CD14-positive monocyte (primary cell): Measurements from ENCODE around the gene UVRAG. TPM values are rescaled to one million over a fixed set of nuclear protein-coding genes. Genes with fewer than 3 reads are reported as not detected.

Experiments
- DNase-seq, 3 donors: peaks; one replicate each; pipeline ENCODE4 v3.0.0-alpha.2; 2011 to 2022
- H2AFZ ChIP-seq: 2 replicates; pipeline ENCODE4 v1.6.0; 2012; ENCODE audit warnings: mild to moderate bottlenecking, low read depth, low read length, inconsistent platforms; ENCODE audit not compliant: insufficient read depth, poor library complexity, severe bottlenecking
- H3K27ac ChIP-seq, 2 donors: 1 replicate in 1 of 2; 2 replicates in 1 of 2; pipeline ENCODE4 v1.5.1; 2012 to 2013; ENCODE audit warnings: low read length in 2 of 2, control low read depth in 1 of 2, inconsistent platforms in 1 of 2, low read depth in 1 of 2, mild to moderate bottlenecking in 1 of 2
- H3K27me3 ChIP-seq, 2 donors: one replicate each; pipeline versions ENCODE4 v1.6.0 to v1.6.1; 2011 to 2013; ENCODE audit warnings: low read length in 2 of 2; ENCODE audit not compliant: control insufficient read depth in 2 of 2, insufficient read depth in 2 of 2
- H3K36me3 ChIP-seq, 2 donors: replicated peaks in 1 of 2; 1 replicate in 1 of 2; 2 replicates in 1 of 2; pipeline versions ENCODE4 v1.5.1 to v1.6.1; 2012 to 2013; ENCODE audit warnings: low read length in 2 of 2, control low read depth in 1 of 2, inconsistent platforms in 1 of 2, mild to moderate bottlenecking in 1 of 2; ENCODE audit not compliant: insufficient read depth in 2 of 2, control insufficient read depth in 1 of 2
- H3K4me1 ChIP-seq, 2 donors: 1 replicate in 1 of 2; 2 replicates in 1 of 2; pipeline versions ENCODE4 v1.5.1 to v1.6.1; 2012 to 2013; ENCODE audit warnings: low read length in 2 of 2, control low read depth in 1 of 2, inconsistent platforms in 1 of 2, mild to moderate bottlenecking in 1 of 2, moderate library complexity in 1 of 2; ENCODE audit not compliant: insufficient read depth in 2 of 2, control insufficient read depth in 1 of 2
- H3K4me2 ChIP-seq: replicated peaks from 2 replicates; pipeline ENCODE3; 2012; ENCODE audit warnings: low read length, moderate library complexity, mild to moderate bottlenecking; ENCODE audit not compliant: poor library complexity, severe bottlenecking; ENCODE audit errors: extremely low read depth
- H3K4me3 ChIP-seq, 3 experiments: fragments of 200-600 bp in 1 of 3; sonication (generic) in 1 of 3; replicated peaks in 1 of 3; 1 replicate in 2 of 3; 2 replicates in 1 of 3; pipeline ENCODE4 v1.5.1; 2011 to 2013; ENCODE audit warnings: low read length in 3 of 3, mild to moderate bottlenecking in 3 of 3, control low read depth in 2 of 3, low read depth in 2 of 3, inconsistent platforms in 1 of 3, moderate library complexity in 1 of 3
- H3K79me2 ChIP-seq: 2 replicates; pipeline ENCODE4 v1.6.0; 2012; ENCODE audit warnings: mild to moderate bottlenecking, control low read depth, inconsistent platforms, low read length, moderate library complexity; ENCODE audit not compliant: insufficient read depth
- H3K9ac ChIP-seq: 2 replicates; pipeline ENCODE4 v1.6.0; 2017; ENCODE audit warnings: low read length, mild to moderate bottlenecking; ENCODE audit not compliant: insufficient read depth, poor library complexity, severe bottlenecking
- H3K9me3 ChIP-seq, 2 donors: replicated peaks in 1 of 2; 1 replicate in 1 of 2; 2 replicates in 1 of 2; pipeline versions ENCODE4 v1.5.1 to v1.6.1; 2012 to 2013; ENCODE audit warnings: low read length in 2 of 2, control low read depth in 1 of 2; ENCODE audit not compliant: control insufficient read depth in 1 of 2, insufficient read depth in 1 of 2
- H4K20me1 ChIP-seq: 2 replicates; pipeline ENCODE4 v1.6.0; 2012; ENCODE audit warnings: mild to moderate bottlenecking, low read length, control low read depth, moderate library complexity; ENCODE audit not compliant: insufficient read depth
- H3K27ac Mint-ChIP-seq, 7 donors: one replicate each; pipeline ENCODE4 v1.8.0; 2020; ENCODE audit warnings: mild to moderate bottlenecking in 7 of 7, mixed read lengths in 7 of 7, moderate library complexity in 6 of 7, inconsistent platforms in 2 of 7
- H3K27me3 Mint-ChIP-seq, 3 donors: one replicate each; pipeline ENCODE4 v1.8.0; 2021 to 2022; ENCODE audit warnings: low read depth in 3 of 3, mild to moderate bottlenecking in 3 of 3, mixed read lengths in 3 of 3, moderate library complexity in 3 of 3, inconsistent platforms in 1 of 3
- H3K36me3 Mint-ChIP-seq, 2 donors: one replicate each; pipeline ENCODE4 v1.8.0; 2020; ENCODE audit warnings: mixed read lengths in 2 of 2, inconsistent platforms in 1 of 2, mild to moderate bottlenecking in 1 of 2
- H3K4me1 Mint-ChIP-seq: one replicate; pipeline ENCODE4 v1.8.0; 2020; ENCODE audit warnings: mild to moderate bottlenecking, mixed read lengths
- H3K4me3 Mint-ChIP-seq, 2 donors: one replicate each; pipeline ENCODE4 v1.8.0; 2020; ENCODE audit warnings: mild to moderate bottlenecking in 2 of 2, mixed read lengths in 2 of 2, moderate library complexity in 1 of 2
- H3K9me3 Mint-ChIP-seq, 7 donors: one replicate each; pipeline ENCODE4 v1.8.0; 2020 to 2022; ENCODE audit warnings: mixed read lengths in 7 of 7, mild to moderate bottlenecking in 6 of 7, moderate library complexity in 6 of 7, inconsistent platforms in 2 of 7
- CTCF ChIP-seq: fragments of 200-600 bp; IDR thresholded peaks from one replicate; pipeline ENCODE4 v1.8.0; 2022; ENCODE audit warnings: antibody characterized with exemption, mild to moderate bottlenecking
- WGBS: methylation state at CpG from one replicate; pipeline ENCODE4 v1.1.5; 2013; ENCODE audit warnings: missing lambda C conversion rate; ENCODE audit not compliant: insufficient coverage; 5-methylcytosine and 5-hydroxymethylcytosine counted together
- intact Hi-C, 2 donors: fragments of 100-400 bp; cut with micrococcal nuclease; formaldehyde crosslinking; loops; one replicate each; pipeline versions ENCODE4 v1.15.0 to v1.15.1; 2023
- polyA plus RNA-seq, 3 donors: library from polyadenylated mRNA; depleted of rRNA in 1 of 3; unstranded in 2 of 3; stranded (reverse) in 1 of 3; fragments of 300-500 nt in 2 of 3; fragments of >200 nt in 1 of 3; fragmentation: Illumina TruSeq in 2 of 3; gene quantifications; 1 replicate in 2 of 3; 2 replicates in 1 of 3; pipeline ENCODE4 v1.2.3, GENCODE V29; 2012 to 2021

UVRAG gene
- polyA plus RNA-seq, 3 donors: 13.7 to 20.5 (median 20.0) TPM

- no peak overlapping the region for H3K27ac Mint-ChIP-seq
- Histone ChIP-seq H4K20me1 (peaks cover 35% of the 10 kb centered on the region), H3K36me3 (peaks cover 3 to 71% of the 10 kb centered on the region in 2 donors), H3K9me3 (no peaks in the 10 kb centered on the region), H3K9ac (no peak overlapping the region), H3K27me3 (no peaks in the 10 kb centered on the region), H3K4me2 (no peak overlapping the region), H3K4me3 (no peak overlapping the region), H2AFZ (no peak overlapping the region), H3K27ac (no peak overlapping the region), H3K4me1 (no peaks in the 10 kb centered on the region), H3K79me2 (peaks cover 4% of the 10 kb centered on the region)
- intact Hi-C loops: no loop called here
- H3K4me3 Mint-ChIP-seq: no peak overlapping the region
- TF ChIP-seq CTCF: no peak
- H3K36me3 Mint-ChIP-seq: peaks cover 42 to 49% of the 10 kb centered on the region in 2 donors
- peaks cover 12% of the 10 kb centered on the region for H3K4me1 Mint-ChIP-seq
- H3K27me3 Mint-ChIP-seq: no peaks in the 10 kb centered on the region
- DNase-seq: no peak
- H3K9me3 Mint-ChIP-seq: peaks cover 0 to 1% (median 0%) of the 10 kb centered on the region in 7 donors
- 100% methylated on average over 1 of the region's 3 CpGs for WGBS
These were observed 210.8 kb downstream of the UVRAG start for GRCh38 chr11:76025817-76026216.

- intact Hi-C loops: no loop called here
- Histone ChIP-seq H3K79me2 (peaks cover 4% of the 10 kb centered on the region), H3K27ac (no peak overlapping the region), H3K36me3 (peaks cover 6 to 72% of the 10 kb centered on the region in 2 donors), H3K27me3 (no peaks in the 10 kb centered on the region), H4K20me1 (peaks cover 38% of the 10 kb centered on the region), H3K9ac (no peak overlapping the region), H3K4me3 (no peak overlapping the region), H2AFZ (no peak overlapping the region), H3K9me3 (no peaks in the 10 kb centered on the region), H3K4me2 (no peak overlapping the region), H3K4me1 (no peaks in the 10 kb centered on the region)
- H3K27ac Mint-ChIP-seq: no peak overlapping the region
- H3K36me3 Mint-ChIP-seq: peaks cover 45 to 48% of the 10 kb centered on the region in 2 donors
- no peak overlapping the region for H3K4me3 Mint-ChIP-seq
- H3K9me3 Mint-ChIP-seq: peaks cover 0 to 1% (median 0%) of the 10 kb centered on the region in 7 donors
- peaks cover 12% of the 10 kb centered on the region for H3K4me1 Mint-ChIP-seq
- TF ChIP-seq CTCF: no peak
- no peaks in the 10 kb centered on the region for H3K27me3 Mint-ChIP-seq
- DNase-seq: no peak
These were observed 211.3 kb downstream of the UVRAG start for GRCh38 chr11:76026281-76026680.
